Gastroesophageal sphincter (tissue), 3 donors: ENCODE results near the gene PCSK1N.

Experiments
- CTCF ChIP-seq, 4 experiments: fragments of 200-600 bp in 2 of 4; fragments of 450-650 bp in 2 of 4; sonication (generic) in 1 of 4; IDR thresholded peaks; one replicate each; pipeline ENCODE4 v1.5.1; 2017 to 2019; ENCODE audit warnings: antibody characterized with exemption in 4 of 4, mild to moderate bottlenecking in 2 of 4, moderate library complexity in 2 of 4
- EP300 ChIP-seq: sonication (generic); formaldehyde crosslinking; IDR thresholded peaks from one replicate; pipeline ENCODE4 v1.6.1; 2017; ENCODE audit warnings: antibody characterized with exemption, mild to moderate bottlenecking
- POLR2A ChIP-seq, 2 donors: fragments of 450-650 bp; IDR thresholded peaks; one replicate each; pipeline ENCODE4 v1.6.1; 2017; ENCODE audit warnings: antibody characterized with exemption in 2 of 2, mild to moderate bottlenecking in 2 of 2, moderate library complexity in 1 of 2
- POLR2AphosphoS5 ChIP-seq: sonication (generic); formaldehyde crosslinking; IDR thresholded peaks from one replicate; pipeline ENCODE4 v1.6.1; 2017; ENCODE audit warnings: antibody characterized with exemption

GRCh38 chrX:48786825-48787504 lies 48.4 kb downstream of the PCSK1N start:
- TF ChIP-seq POLR2A (IDR thresholded peaks at IDR 0.05): no peak
- no peak for TF ChIP-seq CTCF (IDR thresholded peaks at IDR 0.05)
- TF ChIP-seq POLR2AphosphoS5: no peak
- TF ChIP-seq EP300: no peak
